SK-N-SH (cell line): ENCODE results near the gene SEC14L1.

ENCODE experiments used
- EP300 ChIP-seq, 2 experiments: IDR thresholded peaks; 2 replicates each; pipeline versions ENCODE4 v1.4.0 to v1.6.1; 2012; ENCODE audit warnings: borderline replicate concordance in 1 of 2, low read depth in 1 of 2, low read length in 1 of 2
- GATA2 ChIP-seq: sonication (generic); formaldehyde crosslinking; IDR thresholded peaks from 2 replicates; pipeline ENCODE4 v1.5.0; 2020; ENCODE audit warnings: mild to moderate bottlenecking, missing genetic modification reagents
- MXI1 ChIP-seq: IDR thresholded peaks from 2 replicates; pipeline ENCODE4 v1.6.1; 2012; ENCODE audit warnings: mild to moderate bottlenecking, low read depth, low read length, improper control_type of control experiment
- TCF12 ChIP-seq: IDR thresholded peaks from 2 replicates; pipeline ENCODE4 v1.4.0; 2012
- TF ChIP-seq, protein P1 (sequence below): fragments of 150-350 bp; IDR thresholded peaks from 2 replicates; pipeline ENCODE4 v1.6.1; 2017; ENCODE audit warnings: antibody characterized with exemption, low read length, low read depth, borderline replicate concordance
- TF ChIP-seq, protein P2 (sequence below): fragments of 200-600 bp; sonication (generic); IDR thresholded peaks from 2 replicates; pipeline ENCODE4 v1.6.1; 2017; ENCODE audit warnings: antibody characterized with exemption, mild to moderate bottlenecking, moderate library complexity

DNA sequence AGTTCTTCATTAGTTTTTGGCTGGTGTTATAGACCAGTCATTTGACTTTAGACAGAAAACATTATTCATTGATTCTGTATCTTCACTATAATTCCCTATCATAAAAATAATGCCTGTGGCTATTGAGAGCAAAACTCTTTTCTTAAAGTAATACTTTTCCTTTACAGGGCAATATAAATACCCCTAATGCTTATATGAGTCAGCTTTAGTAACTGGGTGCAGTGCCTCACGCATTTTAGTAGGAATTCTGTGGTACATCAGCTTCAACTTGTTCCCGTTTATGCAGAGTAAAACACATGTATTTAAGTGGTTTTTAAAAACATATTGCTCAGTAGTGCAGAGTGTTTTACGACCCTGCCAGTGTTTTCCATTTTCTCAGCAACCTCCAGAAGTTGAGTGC is 68.1 kb downstream of the SEC14L1 start:
- TF ChIP-seq, protein P1, sequence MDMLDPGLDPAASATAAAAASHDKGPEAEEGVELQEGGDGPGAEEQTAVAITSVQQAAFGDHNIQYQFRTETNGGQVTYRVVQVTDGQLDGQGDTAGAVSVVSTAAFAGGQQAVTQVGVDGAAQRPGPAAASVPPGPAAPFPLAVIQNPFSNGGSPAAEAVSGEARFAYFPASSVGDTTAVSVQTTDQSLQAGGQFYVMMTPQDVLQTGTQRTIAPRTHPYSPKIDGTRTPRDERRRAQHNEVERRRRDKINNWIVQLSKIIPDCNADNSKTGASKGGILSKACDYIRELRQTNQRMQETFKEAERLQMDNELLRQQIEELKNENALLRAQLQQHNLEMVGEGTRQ, result no peak
- TF ChIP-seq TCF12 (no peak), MXI1 (no peak), EP300 (IDR thresholded peaks at IDR 0.05; ENCODE audit: borderline replicate concordance in 1 of 2, low read depth in 1 of 2, low read length in 1 of 2) (no peak), GATA2 (no peak)
- TF ChIP-seq, protein P2, sequence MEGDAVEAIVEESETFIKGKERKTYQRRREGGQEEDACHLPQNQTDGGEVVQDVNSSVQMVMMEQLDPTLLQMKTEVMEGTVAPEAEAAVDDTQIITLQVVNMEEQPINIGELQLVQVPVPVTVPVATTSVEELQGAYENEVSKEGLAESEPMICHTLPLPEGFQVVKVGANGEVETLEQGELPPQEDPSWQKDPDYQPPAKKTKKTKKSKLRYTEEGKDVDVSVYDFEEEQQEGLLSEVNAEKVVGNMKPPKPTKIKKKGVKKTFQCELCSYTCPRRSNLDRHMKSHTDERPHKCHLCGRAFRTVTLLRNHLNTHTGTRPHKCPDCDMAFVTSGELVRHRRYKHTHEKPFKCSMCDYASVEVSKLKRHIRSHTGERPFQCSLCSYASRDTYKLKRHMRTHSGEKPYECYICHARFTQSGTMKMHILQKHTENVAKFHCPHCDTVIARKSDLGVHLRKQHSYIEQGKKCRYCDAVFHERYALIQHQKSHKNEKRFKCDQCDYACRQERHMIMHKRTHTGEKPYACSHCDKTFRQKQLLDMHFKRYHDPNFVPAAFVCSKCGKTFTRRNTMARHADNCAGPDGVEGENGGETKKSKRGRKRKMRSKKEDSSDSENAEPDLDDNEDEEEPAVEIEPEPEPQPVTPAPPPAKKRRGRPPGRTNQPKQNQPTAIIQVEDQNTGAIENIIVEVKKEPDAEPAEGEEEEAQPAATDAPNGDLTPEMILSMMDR, result no peak
